ENCODE results near the gene MRPS31. TPM values are rescaled to one million over a fixed set of nuclear protein-coding genes. Genes with fewer than 3 reads are reported as not detected.

The MRPS31 gene
- total RNA-seq, 1 donor from 2014 or later = 61.5 TPM

DNA sequence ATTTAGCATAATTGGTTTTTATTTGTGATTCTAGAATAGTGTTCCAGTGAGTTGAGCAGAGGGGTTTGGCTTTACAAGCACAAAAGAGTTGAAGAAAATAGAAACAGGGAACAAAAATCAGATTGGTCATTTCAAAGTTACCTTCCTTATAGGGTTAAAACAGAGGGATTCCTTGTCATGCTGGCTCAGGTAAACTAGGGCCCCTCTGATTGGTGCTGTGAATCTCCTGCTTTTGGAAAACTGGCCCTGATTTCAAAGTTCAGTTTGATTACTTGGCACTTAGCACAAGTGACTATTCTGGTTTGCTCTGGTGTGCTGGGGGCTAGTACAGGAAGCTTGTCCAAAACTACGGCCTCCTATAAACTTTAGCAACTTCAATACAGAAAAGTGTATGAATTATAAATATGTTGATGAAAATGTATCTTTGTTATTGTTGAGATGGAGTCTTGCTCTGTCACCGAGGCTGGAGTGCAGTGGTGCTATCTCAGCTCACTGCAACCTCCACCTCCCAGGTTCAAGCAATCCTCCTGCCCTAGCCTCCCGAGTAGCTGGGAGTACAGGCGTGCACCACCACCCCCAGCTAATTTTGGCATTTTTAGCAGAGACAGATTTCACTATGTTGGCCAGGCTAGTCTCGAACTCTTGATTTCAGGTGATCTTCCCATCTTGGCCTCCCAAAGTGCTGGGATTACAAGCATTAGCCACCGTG, 1.9 kb upstream of the MRPS31 start:
- TF ChIP-seq, protein P1, sequence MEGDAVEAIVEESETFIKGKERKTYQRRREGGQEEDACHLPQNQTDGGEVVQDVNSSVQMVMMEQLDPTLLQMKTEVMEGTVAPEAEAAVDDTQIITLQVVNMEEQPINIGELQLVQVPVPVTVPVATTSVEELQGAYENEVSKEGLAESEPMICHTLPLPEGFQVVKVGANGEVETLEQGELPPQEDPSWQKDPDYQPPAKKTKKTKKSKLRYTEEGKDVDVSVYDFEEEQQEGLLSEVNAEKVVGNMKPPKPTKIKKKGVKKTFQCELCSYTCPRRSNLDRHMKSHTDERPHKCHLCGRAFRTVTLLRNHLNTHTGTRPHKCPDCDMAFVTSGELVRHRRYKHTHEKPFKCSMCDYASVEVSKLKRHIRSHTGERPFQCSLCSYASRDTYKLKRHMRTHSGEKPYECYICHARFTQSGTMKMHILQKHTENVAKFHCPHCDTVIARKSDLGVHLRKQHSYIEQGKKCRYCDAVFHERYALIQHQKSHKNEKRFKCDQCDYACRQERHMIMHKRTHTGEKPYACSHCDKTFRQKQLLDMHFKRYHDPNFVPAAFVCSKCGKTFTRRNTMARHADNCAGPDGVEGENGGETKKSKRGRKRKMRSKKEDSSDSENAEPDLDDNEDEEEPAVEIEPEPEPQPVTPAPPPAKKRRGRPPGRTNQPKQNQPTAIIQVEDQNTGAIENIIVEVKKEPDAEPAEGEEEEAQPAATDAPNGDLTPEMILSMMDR (IDR thresholded peaks at IDR 0.05) = no peak
- TF ChIP-seq EZH2phosphoT487 (IDR thresholded peaks at IDR 0.05) = no peak
- no peak for TF ChIP-seq EZH2 (IDR thresholded peaks at IDR 0.05)
- Histone ChIP-seq H3K36me3 (no peaks in the 10 kb centered on the region), H3K4me1 (peaks cover 5% of the 10 kb centered on the region), H3K9me3 (ENCODE audit: low read depth) (no peaks in the 10 kb centered on the region), H3K4me2 (no peak overlapping the region), H3K27me3 (no peaks in the 10 kb centered on the region), H3K79me2 (ENCODE audit: low read depth) (no peaks in the 10 kb centered on the region), H3K27ac (no peak overlapping the region), H3K9ac (no peak overlapping the region), H3K4me3 (no peak overlapping the region), H4K20me1 (ENCODE audit: low read depth) (no peaks in the 10 kb centered on the region), H2AFZ (replicated peaks) (no peak overlapping the region), H3F3A (ENCODE audit: low read depth) (peaks cover 5% of the 10 kb centered on the region)
- no peaks in the 10 kb centered on the region for H3K27me3 Mint-ChIP-seq (ENCODE audit: insufficient read depth, low read depth)
- H3K4me1 Mint-ChIP-seq = peaks cover 17% of the 10 kb centered on the region
- H3K9me3 Mint-ChIP-seq = no peaks in the 10 kb centered on the region
- no peak for DNase-seq (ENCODE audit: low spot score)
- no peak overlapping the region for H3K4me3 Mint-ChIP-seq
- no peaks in the 10 kb centered on the region for H3K36me3 Mint-ChIP-seq
- no peak overlapping the region for H3K27ac Mint-ChIP-seq

DNA sequence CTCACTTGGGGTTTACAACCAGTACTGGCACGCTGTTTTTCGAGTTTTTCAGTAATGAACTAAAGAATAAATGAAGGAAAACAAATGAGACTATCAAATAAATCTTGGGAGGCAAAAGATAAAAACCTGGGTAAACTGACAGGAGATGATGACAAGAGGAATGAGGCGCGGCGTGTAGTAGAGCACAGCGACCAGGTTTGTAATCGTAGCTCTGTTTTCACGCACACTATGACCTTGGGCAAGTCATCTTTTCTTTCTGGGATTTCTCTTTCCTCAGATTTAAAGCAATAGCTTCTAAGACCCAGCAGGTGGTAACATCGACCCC, 419 bp downstream of the MRPS31 start:
- DNase-seq (ENCODE audit: low spot score) = no peak
- Histone ChIP-seq H3K4me3 (peak overlapping the region; percentile 81), H3K36me3 (no peaks in the 10 kb centered on the region), H3K4me1 (peaks cover 5% of the 10 kb centered on the region), H4K20me1 (ENCODE audit: low read depth) (no peaks in the 10 kb centered on the region), H3K4me2 (peak overlapping the region; percentile 90), H3K9ac (peak overlapping the region; percentile 85), H3K27ac (no peak overlapping the region), H3F3A (ENCODE audit: low read depth) (no peaks in the 10 kb centered on the region), H3K9me3 (ENCODE audit: low read depth) (no peaks in the 10 kb centered on the region), H3K27me3 (no peaks in the 10 kb centered on the region), H3K79me2 (ENCODE audit: low read depth) (peaks cover 7% of the 10 kb centered on the region), H2AFZ (replicated peaks) (peak overlapping the region; percentile 59)
- TF ChIP-seq EZH2phosphoT487 (IDR thresholded peaks at IDR 0.05) (no peak), EZH2 (IDR thresholded peaks at IDR 0.05) (no peak)
- TF ChIP-seq, protein P1 (IDR thresholded peaks at IDR 0.05) = no peak
- H3K4me3 Mint-ChIP-seq = peak overlapping the region; percentile 98
- H3K27me3 Mint-ChIP-seq (ENCODE audit: insufficient read depth, low read depth) = no peaks in the 10 kb centered on the region
- no peaks in the 10 kb centered on the region for H3K9me3 Mint-ChIP-seq
- H3K27ac Mint-ChIP-seq = peak overlapping the region; percentile 95
- H3K4me1 Mint-ChIP-seq = peaks cover 15% of the 10 kb centered on the region
- H3K36me3 Mint-ChIP-seq = no peaks in the 10 kb centered on the region

DNA sequence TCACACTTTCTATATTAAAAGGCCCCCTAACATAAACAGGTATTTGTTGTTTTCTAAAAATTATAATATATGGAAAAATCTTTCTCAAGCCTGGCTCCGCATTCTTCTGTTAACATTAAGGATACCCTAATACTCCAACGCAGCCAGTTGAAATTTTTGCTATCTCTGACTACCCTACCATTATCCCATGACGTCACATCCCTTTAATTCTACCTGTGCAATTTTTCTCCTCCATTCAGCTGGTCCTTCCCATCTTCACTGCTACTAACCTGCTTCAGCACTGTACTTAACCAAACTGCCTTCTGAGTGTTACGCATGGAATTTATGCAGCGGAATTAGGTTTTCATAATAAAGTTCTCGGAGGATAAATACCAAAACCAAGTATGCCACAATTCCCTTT, 1.0 kb downstream of the MRPS31 start:
- DNase-seq (ENCODE audit: low spot score) = no peak
- peak overlapping the region; percentile 98 for H3K4me3 Mint-ChIP-seq
- Histone ChIP-seq H3K36me3 (no peaks in the 10 kb centered on the region), H3K79me2 (ENCODE audit: low read depth) (peaks cover 9% of the 10 kb centered on the region), H3K27ac (no peak overlapping the region), H3K4me3 (peak overlapping the region; percentile 81), H3K27me3 (no peaks in the 10 kb centered on the region), H4K20me1 (ENCODE audit: low read depth) (no peaks in the 10 kb centered on the region), H3F3A (ENCODE audit: low read depth) (no peaks in the 10 kb centered on the region), H2AFZ (replicated peaks) (no peak overlapping the region), H3K9ac (peak overlapping the region; percentile 85), H3K9me3 (ENCODE audit: low read depth) (no peaks in the 10 kb centered on the region), H3K4me1 (peaks cover 5% of the 10 kb centered on the region), H3K4me2 (peak overlapping the region; percentile 90)
- TF ChIP-seq, protein P1 (IDR thresholded peaks at IDR 0.05) = no peak
- TF ChIP-seq EZH2 (IDR thresholded peaks at IDR 0.05) (no peak), EZH2phosphoT487 (IDR thresholded peaks at IDR 0.05) (no peak)
- peaks cover 15% of the 10 kb centered on the region for H3K4me1 Mint-ChIP-seq
- H3K27ac Mint-ChIP-seq = no peak overlapping the region
- H3K27me3 Mint-ChIP-seq (ENCODE audit: insufficient read depth, low read depth) = no peaks in the 10 kb centered on the region
- no peaks in the 10 kb centered on the region for H3K36me3 Mint-ChIP-seq
- H3K9me3 Mint-ChIP-seq = no peaks in the 10 kb centered on the region
